K562 (cell line): Measurements from ENCODE around the gene TMPRSS6. TPM values are rescaled to one million over a fixed set of nuclear protein-coding genes. Genes with fewer than 3 reads are reported as not detected.

Experiments used
- ATAC-seq: fragments of 200-7000 bp; cut with Tn5 transposase; 3 replicates; pipeline ENCODE4 v1.9.1; 2020; ENCODE audit warnings: moderate library complexity
- BruUV-seq: library from RNA; stranded (reverse); fragments of 400-500 nt; replicated peaks from 2 replicates; lab custom pipeline; 2021; lab: Mats Ljungman, UMichigan
- CTCF ChIA-PET: fragments of 300-600 bp; formaldehyde crosslinking; extraction: SDS; loops from one replicate; lab custom pipeline; 2021; ENCODE audit warnings: low intra/inter-chr PET ratio; lab: Yijun Ruan, JAX
- POLR2A ChIA-PET: fragments of 300-600, 350-650 bp; sonication (Branson Sonifier 250); formaldehyde crosslinking; extraction: SDS; loops from one replicate; lab custom pipeline; 2021; ENCODE audit warnings: antibody characterized with exemption, inconsistent platforms; lab: Yijun Ruan, JAX
- DNase-seq, 4 experiments: peaks; one replicate each; pipeline versions ENCODE4 v3.0.0 to v3.0.0-alpha.2; 2011 to 2018; ENCODE audit warnings: low spot score in 3 of 4, mixed read lengths in 3 of 4; ENCODE audit errors: extremely low read depth in 1 of 4
- FAIRE-seq: peaks from 2 replicates; lab custom pipeline; 2011; peaks lifted over from hg19 to GRCh38; lab: Jason Lieb, UNC
- H2AFZ ChIP-seq: 2 replicates; pipeline ENCODE4 v1.6.0; 2011; ENCODE audit warnings: low read depth, low read length, control low read depth, inconsistent platforms
- H3K27ac ChIP-seq: fragments of 200-600 bp; 3 replicates; pipeline ENCODE4 v1.8.0; 2011; ENCODE audit warnings: low read depth, mild to moderate bottlenecking, control low read depth, inconsistent platforms, low read length, moderate library complexity, mixed read lengths; ENCODE audit errors: extremely low read depth
- H3K27me3 ChIP-seq, 2 experiments: fragments of 300-600 bp in 1 of 2; 2 replicates in 1 of 2; 3 replicates in 1 of 2; pipeline versions ENCODE4 v1.6.0 to v1.8.0; 2011; ENCODE audit warnings: inconsistent platforms in 2 of 2, low read length in 2 of 2, mild to moderate bottlenecking in 1 of 2, mixed read lengths in 1 of 2, moderate library complexity in 1 of 2; ENCODE audit not compliant: control insufficient read depth in 2 of 2, insufficient read depth in 2 of 2
- H3K36me3 ChIP-seq: fragments of 300-600 bp; 3 replicates; pipeline ENCODE4 v1.8.0; 2011; ENCODE audit warnings: mild to moderate bottlenecking, low read length, inconsistent platforms; ENCODE audit not compliant: control insufficient read depth, insufficient read depth
- H3K4me1 ChIP-seq, 2 experiments: fragments of 200-600 bp in 1 of 2; replicated peaks in 1 of 2; 2 replicates in 1 of 2; 3 replicates in 1 of 2; pipeline versions ENCODE4 v1.5.1 to v1.8.0; 2011; ENCODE audit warnings: inconsistent platforms in 2 of 2, low read length in 2 of 2, mild to moderate bottlenecking in 1 of 2, mixed read lengths in 1 of 2, moderate library complexity in 1 of 2; ENCODE audit not compliant: control insufficient read depth in 2 of 2, insufficient read depth in 2 of 2
- H3K4me2 ChIP-seq: 2 replicates; pipeline ENCODE4 v1.6.1; 2011; ENCODE audit warnings: low read length, control low read depth, inconsistent platforms, mixed read lengths; ENCODE audit not compliant: insufficient read depth
- H3K4me3 ChIP-seq: fragments of 200-600 bp; sonication (generic), shearing (Covaris generic); 2 replicates; pipeline ENCODE4 v1.5.1; 2016; ENCODE audit warnings: control low read depth, inconsistent platforms
- H3K79me2 ChIP-seq: fragments of 200-600 bp; 3 replicates; pipeline ENCODE4 v1.8.0; 2011; ENCODE audit warnings: low read length, inconsistent platforms; ENCODE audit not compliant: control insufficient read depth, insufficient read depth
- H3K9ac ChIP-seq, 2 experiments: 2 replicates each; pipeline versions ENCODE4 v1.6.0 to v1.6.1; 2011; ENCODE audit warnings: low read depth in 2 of 2, low read length in 2 of 2, control low read depth in 1 of 2, inconsistent platforms in 1 of 2, mild to moderate bottlenecking in 1 of 2, mixed read lengths in 1 of 2; ENCODE audit not compliant: insufficient read depth in 1 of 2
- H3K9me1 ChIP-seq: one replicate; pipeline ENCODE4 v1.6.0; 2011; ENCODE audit warnings: inconsistent platforms, mild to moderate bottlenecking, low read length, moderate library complexity; ENCODE audit not compliant: control insufficient read depth, insufficient read depth
- H3K9me3 ChIP-seq: replicated peaks from 2 replicates; pipeline ENCODE4 v1.5.1; 2011; ENCODE audit warnings: low read depth, low read length, inconsistent platforms; ENCODE audit not compliant: control insufficient read depth, insufficient read depth
- H4K20me1 ChIP-seq: replicated peaks from 2 replicates; pipeline ENCODE4 v1.6.1; 2011; ENCODE audit warnings: low read length, inconsistent platforms, mixed read lengths; ENCODE audit not compliant: control insufficient read depth, insufficient read depth
- ARID3B ChIP-seq: fragments of 250-450 bp; sonication (Bioruptor Pico); IDR thresholded peaks from 2 replicates; pipeline ENCODE4 v1.4.0; 2020; ENCODE audit warnings: borderline replicate concordance
- GABPB1 ChIP-seq: sonication (generic); formaldehyde crosslinking; IDR thresholded peaks from 2 replicates; pipeline ENCODE4 v1.8.0; 2022; ENCODE audit warnings: mild to moderate bottlenecking, missing genetic modification reagents
- NRF1 ChIP-seq, 2 experiments: fragments of 450-650 bp; IDR thresholded peaks in 1 of 2; conservative IDR thresholded peaks in 1 of 2; 2 replicates each; pipeline ENCODE4 v1.6.1; 2014; ENCODE audit warnings: mild to moderate bottlenecking in 2 of 2
- SREBF1 ChIP-seq: fragments of 150-350 bp; IDR thresholded peaks from 2 replicates; pipeline ENCODE4 v1.6.1; 2014; ENCODE audit warnings: antibody characterized with exemption, low read depth, low read length, borderline replicate concordance
- SRSF9 ChIP-seq: fragments of 200-400 bp; formaldehyde crosslinking; IDR thresholded peaks from 2 replicates; pipeline ENCODE4 v1.6.1; 2017; ENCODE audit warnings: low read depth, low read length, borderline replicate concordance
- WGBS: fragments of 100-300 bp; shearing (Covaris generic); methylation state at CpG from one replicate; pipeline ENCODE4 v1.1.6; 2016; ENCODE audit warnings: low coverage, mixed read lengths; ENCODE audit not compliant: insufficient coverage; ENCODE audit errors: missing lambda C conversion rate; 5-methylcytosine and 5-hydroxymethylcytosine counted together
- in situ Hi-C: fragments of 300-500 bp; cut with MboI; formaldehyde crosslinking; loops from 4 replicates; pipeline ENCODE4 v1.15.0; 2018; ENCODE audit warnings: inconsistent platforms, mixed read lengths
- intact Hi-C: fragments of 100-400 bp; cut with micrococcal nuclease; formaldehyde crosslinking; loops from 2 replicates; pipeline ENCODE4 v1.14.2; 2022
- polyA plus RNA-seq, 8 experiments: library from polyadenylated mRNA; depleted of rRNA in 4 of 8; stranded (reverse) in 5 of 8; unstranded in 3 of 8; fragments of >200 nt; fragmentation: Nextera tagmentation in 2 of 8; fragmentation: Illumina TruSeq in 1 of 8; extraction: Ambion mirVana in 2 of 8; extraction: Trizol in 1 of 8; gene quantifications; 2 replicates each; pipeline versions ENCODE4 v1.2.1 to v1.2.3, GENCODE V29; 2011 to 2014; ENCODE audit warnings: inconsistent platforms in 1 of 8, missing spikeins in 1 of 8
- total RNA-seq, 7 experiments: library from RNA; depleted of rRNA in 6 of 7; stranded (reverse); fragments of >200 nt in 6 of 7; fragmentation: Illumina TruSeq in 2 of 7; extraction: Trizol in 2 of 7; gene quantifications; 2 replicates each; pipeline versions ENCODE4 v1.2.1 to v1.2.3, GENCODE V29; 2011 to 2021; ENCODE audit warnings: low replicate concordance in 1 of 7
- TF ChIP-seq, protein P1 (sequence below), 2 experiments: fragments of 450-650 bp in 1 of 2; sonication (generic) in 1 of 2; formaldehyde crosslinking in 1 of 2; IDR thresholded peaks; 2 replicates each; pipeline versions ENCODE4 v1.7.1 to v1.9.0; 2016 to 2022; ENCODE audit warnings: inconsistent platforms in 1 of 2, mild to moderate bottlenecking in 1 of 2, missing genetic modification reagents in 1 of 2
- TF ChIP-seq, protein P2 (sequence below): fragments of 250-450 bp; sonication (Bioruptor Pico); IDR thresholded peaks from 2 replicates; pipeline ENCODE4 v1.8.0; 2021; ENCODE audit warnings: moderate library complexity, mild to moderate bottlenecking, inconsistent platforms

The TMPRSS6 gene
- total and polyA plus RNA-seq, 9 of the 15 experiments (the other 6 are each of a cell fraction or from before 2014, with no cell fraction given): 0.03 TPM; not detected in 8

GRCh38 chr22:37138849-37139561, 29.5 kb upstream of the TMPRSS6 start:
- WGBS: 11% methylated on average over 8 of the region's 16 CpGs
- peaks cover 0 to 17% of the 10 kb centered on the region in 2 experiments; a peak in 2 of 5 replicates for H3K27me3 ChIP-seq
- no peaks in the 10 kb centered on the region for H4K20me1 ChIP-seq
- BruUV-seq: no TSS peak
- H3K9me1 ChIP-seq: no peaks in the 10 kb centered on the region
- H3K9me3 ChIP-seq: no peaks in the 10 kb centered on the region
- no peaks in the 10 kb centered on the region for H3K79me2 ChIP-seq
- ATAC-seq (no peak), FAIRE-seq (no peak), DNase-seq (no peak)
- CTCF ChIA-PET: no interaction called here
- intact Hi-C loops: no loop called here
- no peaks in the 10 kb centered on the region for H3K36me3 ChIP-seq
- no peak overlapping the region for H2AFZ ChIP-seq
- TF ChIP-seq, protein P1, sequence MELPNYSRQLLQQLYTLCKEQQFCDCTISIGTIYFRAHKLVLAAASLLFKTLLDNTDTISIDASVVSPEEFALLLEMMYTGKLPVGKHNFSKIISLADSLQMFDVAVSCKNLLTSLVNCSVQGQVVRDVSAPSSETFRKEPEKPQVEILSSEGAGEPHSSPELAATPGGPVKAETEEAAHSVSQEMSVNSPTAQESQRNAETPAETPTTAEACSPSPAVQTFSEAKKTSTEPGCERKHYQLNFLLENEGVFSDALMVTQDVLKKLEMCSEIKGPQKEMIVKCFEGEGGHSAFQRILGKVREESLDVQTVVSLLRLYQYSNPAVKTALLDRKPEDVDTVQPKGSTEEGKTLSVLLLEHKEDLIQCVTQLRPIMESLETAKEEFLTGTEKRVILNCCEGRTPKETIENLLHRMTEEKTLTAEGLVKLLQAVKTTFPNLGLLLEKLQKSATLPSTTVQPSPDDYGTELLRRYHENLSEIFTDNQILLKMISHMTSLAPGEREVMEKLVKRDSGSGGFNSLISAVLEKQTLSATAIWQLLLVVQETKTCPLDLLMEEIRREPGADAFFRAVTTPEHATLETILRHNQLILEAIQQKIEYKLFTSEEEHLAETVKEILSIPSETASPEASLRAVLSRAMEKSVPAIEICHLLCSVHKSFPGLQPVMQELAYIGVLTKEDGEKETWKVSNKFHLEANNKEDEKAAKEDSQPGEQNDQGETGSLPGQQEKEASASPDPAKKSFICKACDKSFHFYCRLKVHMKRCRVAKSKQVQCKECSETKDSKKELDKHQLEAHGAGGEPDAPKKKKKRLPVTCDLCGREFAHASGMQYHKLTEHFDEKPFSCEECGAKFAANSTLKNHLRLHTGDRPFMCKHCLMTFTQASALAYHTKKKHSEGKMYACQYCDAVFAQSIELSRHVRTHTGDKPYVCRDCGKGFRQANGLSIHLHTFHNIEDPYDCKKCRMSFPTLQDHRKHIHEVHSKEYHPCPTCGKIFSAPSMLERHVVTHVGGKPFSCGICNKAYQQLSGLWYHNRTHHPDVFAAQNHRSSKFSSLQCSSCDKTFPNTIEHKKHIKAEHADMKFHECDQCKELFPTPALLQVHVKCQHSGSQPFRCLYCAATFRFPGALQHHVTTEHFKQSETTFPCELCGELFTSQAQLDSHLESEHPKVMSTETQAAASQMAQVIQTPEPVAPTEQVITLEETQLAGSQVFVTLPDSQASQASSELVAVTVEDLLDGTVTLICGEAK (IDR thresholded peaks at IDR 0.05): peak; percentile 79
- TF ChIP-seq, protein P1 (CRISPR knock-in tag; IDR thresholded peaks at IDR 0.05): 0 out of 2 replicates have a peak, but pooled peaks have one; percentile 41
- TF ChIP-seq GABPB1 (CRISPR knock-in tag) (no peak), ARID3B (CRISPR knock-in tag) (no peak), SREBF1 (no peak), SRSF9 (no peak), NRF1 (conservative IDR thresholded peaks at IDR 0.05 in 1 of 2, IDR thresholded peaks at IDR 0.05 in 1 of 2) (no peak)
- TF ChIP-seq, protein P2, sequence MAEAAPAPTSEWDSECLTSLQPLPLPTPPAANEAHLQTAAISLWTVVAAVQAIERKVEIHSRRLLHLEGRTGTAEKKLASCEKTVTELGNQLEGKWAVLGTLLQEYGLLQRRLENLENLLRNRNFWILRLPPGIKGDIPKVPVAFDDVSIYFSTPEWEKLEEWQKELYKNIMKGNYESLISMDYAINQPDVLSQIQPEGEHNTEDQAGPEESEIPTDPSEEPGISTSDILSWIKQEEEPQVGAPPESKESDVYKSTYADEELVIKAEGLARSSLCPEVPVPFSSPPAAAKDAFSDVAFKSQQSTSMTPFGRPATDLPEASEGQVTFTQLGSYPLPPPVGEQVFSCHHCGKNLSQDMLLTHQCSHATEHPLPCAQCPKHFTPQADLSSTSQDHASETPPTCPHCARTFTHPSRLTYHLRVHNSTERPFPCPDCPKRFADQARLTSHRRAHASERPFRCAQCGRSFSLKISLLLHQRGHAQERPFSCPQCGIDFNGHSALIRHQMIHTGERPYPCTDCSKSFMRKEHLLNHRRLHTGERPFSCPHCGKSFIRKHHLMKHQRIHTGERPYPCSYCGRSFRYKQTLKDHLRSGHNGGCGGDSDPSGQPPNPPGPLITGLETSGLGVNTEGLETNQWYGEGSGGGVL: no peak
- H3K4me2 ChIP-seq: no peak overlapping the region
- H3K4me3 ChIP-seq: no peak overlapping the region
- H3K9ac ChIP-seq: no peak overlapping the region
- POLR2A ChIA-PET: no interaction called here
- in situ Hi-C loops: no loop called here
- H3K4me1 ChIP-seq: peaks cover 5 to 21% of the 10 kb centered on the region in 2 experiments; a peak in 3 of 5 replicates
- no peak overlapping the region for H3K27ac ChIP-seq
